Dedifferentiated amniotic fluid mesenchymal stem cell (primary cell): Measurements from ENCODE around the gene SHE.
"Not testable (repeated sequence)": the region's sequence is repeated elsewhere in the genome, so short reads cannot be mapped to it uniquely, and the experiment has no call there.

Experiments used
- DNase-seq: peaks from one replicate; pipeline ENCODE4 v3.0.0-alpha.2; 2016; ENCODE audit errors: extremely low spot score

The SHE gene

GRCh38 chr1:154514066-154514553 lies 11.9 kb upstream of the SHE start:
- no peak for DNase-seq

GRCh38 chr1:154512760-154513159 lies 10.5 kb upstream of the SHE start:
- DNase-seq: no peak

- DNase-seq: no peak
Measured at GRCh38 chr1:154503898-154504297, 1.7 kb upstream of the SHE start.

- DNase-seq: no peak
Measured at GRCh38 chr1:154502744-154503115, 518 bp upstream of the SHE start.

- DNase-seq: no peak
Measured at GRCh38 chr1:154501423-154502065, 668 bp downstream of the SHE start.

GRCh38 chr1:154500533-154500932 lies 1.7 kb downstream of the SHE start:
- no peak for DNase-seq

GRCh38 chr1:154499446-154499845 lies 2.8 kb downstream of the SHE start:
- DNase-seq: no peak

- DNase-seq: no peak
Measured at GRCh38 chr1:154497026-154497806, 5.0 kb downstream of the SHE start.

- no peak for DNase-seq
Measured at GRCh38 chr1:154496383-154496782, 5.8 kb downstream of the SHE start.

- DNase-seq: no peak
Measured at GRCh38 chr1:154495496-154496273, 6.5 kb downstream of the SHE start.

GRCh38 chr1:154493276-154493675 lies 8.9 kb downstream of the SHE start:
- DNase-seq: no peak

- no peak for DNase-seq
Measured at GRCh38 chr1:154492115-154492514, 10.1 kb downstream of the SHE start.

GRCh38 chr1:154490317-154490716 lies 11.9 kb downstream of the SHE start:
- DNase-seq: no peak

- no peak for DNase-seq
Measured at GRCh38 chr1:154489695-154490274, 12.4 kb downstream of the SHE start.

GRCh38 chr1:154488922-154489321 lies 13.3 kb downstream of the SHE start:
- DNase-seq: no peak

GRCh38 chr1:154486756-154487155 lies 15.5 kb downstream of the SHE start:
- DNase-seq: not testable (repeated sequence)

GRCh38 chr1:154485910-154486496 lies 16.2 kb downstream of the SHE start:
- DNase-seq: no peak

GRCh38 chr1:154485106-154485505 lies 17.1 kb downstream of the SHE start:
- DNase-seq: no peak

GRCh38 chr1:154483941-154484803 lies 18.0 kb downstream of the SHE start:
- peak; percentile 37 for DNase-seq

- DNase-seq: no peak
Measured at GRCh38 chr1:154481053-154481452, 21.2 kb downstream of the SHE start.
